Endothelial cell of umbilical vein (primary cell): ENCODE data around the gene CARD9. TPM values are rescaled to one million over a fixed set of nuclear protein-coding genes. Genes with fewer than 3 reads are reported as not detected.

Source experiments
- BruUV-seq: library from RNA; stranded (reverse); fragments of 400-500 nt; replicated peaks from 2 replicates; lab custom pipeline; 2021; lab: Mats Ljungman, UMichigan
- CTCF ChIA-PET: fragments of 300-600, 350-600 bp; sonication (Branson Sonifier 250); formaldehyde crosslinking; loops from one replicate; lab custom pipeline; 2021; ENCODE audit warnings: antibody characterized with exemption, inconsistent platforms; lab: Charles Lee
- POLR2A ChIA-PET: fragments of 300-600, 350-600 bp; sonication (Branson Sonifier 250); formaldehyde crosslinking; loops from one replicate; lab custom pipeline; 2021; ENCODE audit warnings: antibody characterized with exemption, inconsistent platforms; lab: Charles Lee
- DNase-seq: peaks from one replicate; pipeline ENCODE4 v3.0.0-alpha.2; 2011; ENCODE audit warnings: low read depth, low spot score
- FAIRE-seq: peaks from 2 replicates; lab custom pipeline; 2011; peaks lifted over from hg19 to GRCh38; lab: Jason Lieb, UNC
- H2AFZ ChIP-seq: 2 replicates; pipeline ENCODE4 v1.6.0; 2012; ENCODE audit warnings: low read depth, low read length, control low read depth, inconsistent platforms
- H3K27ac ChIP-seq: 2 replicates; pipeline ENCODE4 v1.5.1; 2011; ENCODE audit warnings: low read depth, mild to moderate bottlenecking, control low read depth, low read length, moderate library complexity; ENCODE audit not compliant: insufficient read depth
- H3K27me3 ChIP-seq, 2 experiments: 2 replicates each; pipeline versions ENCODE4 v1.6.0 to v1.6.1; 2011; ENCODE audit warnings: low read length in 2 of 2, mixed read lengths in 1 of 2; ENCODE audit not compliant: control insufficient read depth in 2 of 2, insufficient read depth in 2 of 2
- H3K36me3 ChIP-seq, 2 experiments: 2 replicates in 1 of 2; 3 replicates in 1 of 2; pipeline ENCODE4 v1.5.1; 2011; ENCODE audit warnings: low read length in 2 of 2, mild to moderate bottlenecking in 1 of 2, moderate library complexity in 1 of 2; ENCODE audit not compliant: control insufficient read depth in 2 of 2, insufficient read depth in 2 of 2; ENCODE audit errors: extremely low read depth in 1 of 2
- H3K4me1 ChIP-seq: 3 replicates; pipeline ENCODE4 v1.5.1; 2011; ENCODE audit warnings: mild to moderate bottlenecking, low read length; ENCODE audit not compliant: control insufficient read depth, insufficient read depth; ENCODE audit errors: extremely low read depth
- H3K4me2 ChIP-seq: 2 replicates; pipeline ENCODE4 v1.6.1; 2011; ENCODE audit warnings: low read length, control low read depth, mixed read lengths; ENCODE audit not compliant: insufficient read depth
- H3K4me3 ChIP-seq, 3 experiments: fragments of 200-600 bp in 1 of 3; sonication (generic), shearing (Covaris generic) in 1 of 3; replicated peaks in 1 of 3; 2 replicates each; pipeline ENCODE4 v1.5.1; 2011 to 2016; ENCODE audit warnings: control low read depth in 3 of 3, low read length in 3 of 3, mild to moderate bottlenecking in 2 of 3, inconsistent platforms in 1 of 3, low read depth in 1 of 3, moderate library complexity in 1 of 3; ENCODE audit not compliant: insufficient read depth in 1 of 3
- H3K79me2 ChIP-seq: 2 replicates; pipeline ENCODE4 v1.6.0; 2012; ENCODE audit warnings: low read length, inconsistent platforms; ENCODE audit not compliant: control insufficient read depth, insufficient read depth
- H3K9ac ChIP-seq: replicated peaks from 2 replicates; pipeline ENCODE3; 2011; ENCODE audit warnings: low read length, control low read depth; ENCODE audit not compliant: insufficient read depth; ENCODE audit errors: extremely low read depth
- H3K9me1 ChIP-seq: replicated peaks from 3 replicates; pipeline ENCODE4 v1.6.0; 2011; ENCODE audit warnings: mild to moderate bottlenecking, low read length; ENCODE audit not compliant: control insufficient read depth, insufficient read depth; ENCODE audit errors: extremely low read depth
- H3K9me3 ChIP-seq: replicated peaks from 2 replicates; pipeline ENCODE4 v1.5.1; 2012; ENCODE audit warnings: low read length, inconsistent platforms; ENCODE audit not compliant: control insufficient read depth, insufficient read depth
- H4K20me1 ChIP-seq: replicated peaks from 2 replicates; pipeline ENCODE3; 2011; ENCODE audit warnings: mild to moderate bottlenecking, low read length; ENCODE audit not compliant: control insufficient read depth, insufficient read depth; ENCODE audit errors: extremely low read depth
- EZH2 ChIP-seq: IDR thresholded peaks from 2 replicates; pipeline ENCODE4 v1.6.1; 2012; ENCODE audit warnings: borderline replicate concordance, low read depth, mild to moderate bottlenecking, moderate library complexity, low read length, inconsistent platforms; ENCODE audit not compliant: severe bottlenecking
- FOS ChIP-seq: IDR thresholded peaks from 2 replicates; pipeline ENCODE4 v1.6.1; 2011; ENCODE audit warnings: mild to moderate bottlenecking, low read length, moderate library complexity, borderline replicate concordance; ENCODE audit not compliant: insufficient read depth
- GATA2 ChIP-seq: IDR thresholded peaks from 2 replicates; pipeline ENCODE4 v1.7.0; 2011; ENCODE audit warnings: low read depth, mild to moderate bottlenecking, moderate library complexity, mixed read lengths, low read length; ENCODE audit not compliant: insufficient read length, insufficient read depth
- JUN ChIP-seq: IDR thresholded peaks from 2 replicates; pipeline ENCODE4 v1.6.1; 2011; ENCODE audit warnings: borderline replicate concordance, low read depth; ENCODE audit not compliant: insufficient read length, insufficient read depth
- MYC ChIP-seq: IDR thresholded peaks from one replicate; pipeline ENCODE4 v1.6.1; 2011; ENCODE audit warnings: mild to moderate bottlenecking, low read depth, low read length
- POLR2A ChIP-seq: IDR thresholded peaks from 2 replicates; pipeline ENCODE4 v1.6.1; 2012; ENCODE audit warnings: low read depth, mild to moderate bottlenecking, control low read depth, low read length
- POLR2AphosphoS5 ChIP-seq: IDR thresholded peaks from 2 replicates; pipeline ENCODE4 v1.6.1; 2012; ENCODE audit warnings: low read depth, mild to moderate bottlenecking, control low read depth, low read length, moderate library complexity; ENCODE audit not compliant: insufficient read depth
- dilution Hi-C: fragments of 300-500 bp; cut with MboI; formaldehyde crosslinking; loops from one replicate; pipeline ENCODE4 v1.15.0; 2019; ENCODE audit warnings: low sequenced_read_pairs; ENCODE audit not compliant: extremely low pct_ligation_motif_present
- intact Hi-C: fragments of 100-400 bp; cut with micrococcal nuclease; formaldehyde crosslinking; loops from one replicate; pipeline ENCODE4 v1.10.0; 2022
- polyA plus RNA-seq, 4 experiments: library from polyadenylated mRNA; depleted of rRNA in 3 of 4; stranded (reverse) in 3 of 4; unstranded in 1 of 4; fragments of >200 nt; gene quantifications; 2 replicates each; pipeline versions ENCODE4 v1.2.1 to v1.2.3, GENCODE V29; 2011 to 2012; ENCODE audit warnings: missing spikeins in 1 of 4
- total RNA-seq: library from RNA; stranded (reverse); gene quantifications from 2 replicates; pipeline ENCODE4 v1.2.3, GENCODE V29; 2021
- TF ChIP-seq, protein P1 (sequence below), 2 donors: IDR thresholded peaks; 1 replicate in 1 of 2; 2 replicates in 1 of 2; pipeline ENCODE4 v1.5.1; 2011; ENCODE audit warnings: low read length in 2 of 2, mild to moderate bottlenecking in 2 of 2, moderate library complexity in 2 of 2, control low read depth in 1 of 2, inconsistent platforms in 1 of 2, low read depth in 1 of 2; ENCODE audit not compliant: insufficient read depth in 1 of 2; ENCODE audit errors: extremely low read depth in 1 of 2
- TF ChIP-seq, protein P2 (sequence below): IDR thresholded peaks from 2 replicates; pipeline ENCODE4 v1.6.1; 2011; ENCODE audit not compliant: insufficient read depth, insufficient read length

Gene CARD9
- total and polyA plus RNA-seq, 2 donors (not counting 3 experiments of a cell fraction or from before 2014, with no cell fraction given), result 0.22 to 0.71 TPM

DNA sequence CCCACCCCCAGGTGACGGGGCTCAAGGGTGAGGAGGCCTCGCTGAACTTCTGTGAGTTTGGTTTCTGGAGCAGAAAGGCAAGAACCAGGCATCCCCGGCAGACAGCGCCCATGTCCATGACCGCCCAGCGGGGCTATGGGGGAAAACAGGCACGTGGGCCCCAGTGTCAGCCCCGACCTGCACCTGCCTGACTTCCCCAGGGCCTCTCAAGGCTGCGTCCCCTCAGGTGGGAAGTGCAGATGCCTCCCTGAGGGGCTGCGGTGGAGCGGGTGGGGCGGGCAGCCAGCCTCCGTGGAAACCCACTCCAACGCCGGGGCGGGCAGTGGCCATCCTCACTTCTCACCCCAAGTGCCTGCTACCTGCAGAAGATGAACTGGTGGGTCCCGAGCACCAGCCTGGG lies 6.9 kb upstream of the CARD9 start:
- no peak overlapping the region for H3K9ac ChIP-seq
- no peak overlapping the region for H3K27ac ChIP-seq
- H3K36me3 ChIP-seq, result peaks cover 4 to 51% of the 10 kb centered on the region in 2 experiments
- no peak for FAIRE-seq
- intact Hi-C loops, result no loop called here
- H3K4me2 ChIP-seq, result no peak overlapping the region
- ChIA-PET CTCF (no interaction called here), POLR2A (no interaction called here)
- no peaks in the 10 kb centered on the region for H3K79me2 ChIP-seq
- no peaks in the 10 kb centered on the region for H3K9me3 ChIP-seq
- dilution Hi-C loops, result no loop called here
- no peak for DNase-seq
- no TSS peak for BruUV-seq
- no peaks in the 10 kb centered on the region for H3K27me3 ChIP-seq
- no peaks in the 10 kb centered on the region for H3K9me1 ChIP-seq
- no peak overlapping the region for H2AFZ ChIP-seq
- TF ChIP-seq FOS (no peak), POLR2A (no peak), POLR2AphosphoS5 (no peak), EZH2 (no peak), JUN (no peak), MYC (no peak), GATA2 (no peak)
- TF ChIP-seq, protein P1, sequence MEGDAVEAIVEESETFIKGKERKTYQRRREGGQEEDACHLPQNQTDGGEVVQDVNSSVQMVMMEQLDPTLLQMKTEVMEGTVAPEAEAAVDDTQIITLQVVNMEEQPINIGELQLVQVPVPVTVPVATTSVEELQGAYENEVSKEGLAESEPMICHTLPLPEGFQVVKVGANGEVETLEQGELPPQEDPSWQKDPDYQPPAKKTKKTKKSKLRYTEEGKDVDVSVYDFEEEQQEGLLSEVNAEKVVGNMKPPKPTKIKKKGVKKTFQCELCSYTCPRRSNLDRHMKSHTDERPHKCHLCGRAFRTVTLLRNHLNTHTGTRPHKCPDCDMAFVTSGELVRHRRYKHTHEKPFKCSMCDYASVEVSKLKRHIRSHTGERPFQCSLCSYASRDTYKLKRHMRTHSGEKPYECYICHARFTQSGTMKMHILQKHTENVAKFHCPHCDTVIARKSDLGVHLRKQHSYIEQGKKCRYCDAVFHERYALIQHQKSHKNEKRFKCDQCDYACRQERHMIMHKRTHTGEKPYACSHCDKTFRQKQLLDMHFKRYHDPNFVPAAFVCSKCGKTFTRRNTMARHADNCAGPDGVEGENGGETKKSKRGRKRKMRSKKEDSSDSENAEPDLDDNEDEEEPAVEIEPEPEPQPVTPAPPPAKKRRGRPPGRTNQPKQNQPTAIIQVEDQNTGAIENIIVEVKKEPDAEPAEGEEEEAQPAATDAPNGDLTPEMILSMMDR (IDR thresholded peaks at IDR 0.05; ENCODE audit: extremely low read depth in 1 of 2, insufficient read depth in 1 of 2, low read depth in 1 of 2, low read length in 2 of 2), result no peak
- TF ChIP-seq, protein P2, sequence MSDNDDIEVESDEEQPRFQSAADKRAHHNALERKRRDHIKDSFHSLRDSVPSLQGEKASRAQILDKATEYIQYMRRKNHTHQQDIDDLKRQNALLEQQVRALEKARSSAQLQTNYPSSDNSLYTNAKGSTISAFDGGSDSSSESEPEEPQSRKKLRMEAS, result no peak
- no peaks in the 10 kb centered on the region for H4K20me1 ChIP-seq
- H3K4me3 ChIP-seq, result no peak overlapping the region
- H3K4me1 ChIP-seq, result no peaks in the 10 kb centered on the region
